GM18870 (cell line): ENCODE results near the gene RSPO4.

Source experiments
- ATAC-seq: cut with Tn5 transposase; IDR thresholded peaks from one replicate; pipeline ENCODE4 v1.9.1; 2021; ENCODE audit warnings: moderate library complexity; ENCODE audit not compliant: unreplicated experiment

The RSPO4 gene

DNA sequence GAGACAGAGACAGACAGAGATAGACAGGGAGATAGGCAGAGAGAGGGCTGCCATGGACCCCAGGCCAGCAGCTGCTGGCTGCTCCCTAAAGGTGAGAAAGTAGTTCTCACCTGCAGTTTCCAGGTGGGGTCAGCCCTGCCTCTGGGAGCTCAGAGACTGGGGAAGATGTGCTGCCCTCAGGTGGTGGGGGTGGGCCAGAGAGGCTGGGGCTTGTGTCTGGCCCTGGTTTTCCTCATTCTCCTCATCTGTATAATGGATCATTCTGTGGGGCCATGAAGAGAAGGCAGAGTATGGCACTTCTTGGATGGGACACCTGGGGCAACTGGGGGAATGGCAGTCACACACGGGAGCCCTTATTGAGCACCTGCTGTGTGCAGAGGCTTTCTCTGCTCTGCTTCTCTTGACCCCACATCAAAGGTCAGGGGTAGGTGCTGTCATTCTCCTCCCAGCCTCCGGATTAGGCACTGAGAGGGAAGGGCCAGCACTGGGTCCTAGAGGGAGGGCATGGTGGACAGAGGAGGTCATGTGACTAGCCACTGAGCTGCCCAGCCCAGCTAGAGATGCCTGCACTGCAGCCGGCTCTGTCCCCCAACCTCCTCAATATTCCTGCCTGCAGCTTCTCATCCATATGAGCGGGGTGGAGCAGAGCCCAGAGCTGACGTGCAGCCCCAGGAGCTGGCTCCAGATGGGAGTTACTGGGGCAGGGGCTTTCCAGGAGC lies 90.1 kb downstream of the RSPO4 start:
- ATAC-seq, result no peak

DNA sequence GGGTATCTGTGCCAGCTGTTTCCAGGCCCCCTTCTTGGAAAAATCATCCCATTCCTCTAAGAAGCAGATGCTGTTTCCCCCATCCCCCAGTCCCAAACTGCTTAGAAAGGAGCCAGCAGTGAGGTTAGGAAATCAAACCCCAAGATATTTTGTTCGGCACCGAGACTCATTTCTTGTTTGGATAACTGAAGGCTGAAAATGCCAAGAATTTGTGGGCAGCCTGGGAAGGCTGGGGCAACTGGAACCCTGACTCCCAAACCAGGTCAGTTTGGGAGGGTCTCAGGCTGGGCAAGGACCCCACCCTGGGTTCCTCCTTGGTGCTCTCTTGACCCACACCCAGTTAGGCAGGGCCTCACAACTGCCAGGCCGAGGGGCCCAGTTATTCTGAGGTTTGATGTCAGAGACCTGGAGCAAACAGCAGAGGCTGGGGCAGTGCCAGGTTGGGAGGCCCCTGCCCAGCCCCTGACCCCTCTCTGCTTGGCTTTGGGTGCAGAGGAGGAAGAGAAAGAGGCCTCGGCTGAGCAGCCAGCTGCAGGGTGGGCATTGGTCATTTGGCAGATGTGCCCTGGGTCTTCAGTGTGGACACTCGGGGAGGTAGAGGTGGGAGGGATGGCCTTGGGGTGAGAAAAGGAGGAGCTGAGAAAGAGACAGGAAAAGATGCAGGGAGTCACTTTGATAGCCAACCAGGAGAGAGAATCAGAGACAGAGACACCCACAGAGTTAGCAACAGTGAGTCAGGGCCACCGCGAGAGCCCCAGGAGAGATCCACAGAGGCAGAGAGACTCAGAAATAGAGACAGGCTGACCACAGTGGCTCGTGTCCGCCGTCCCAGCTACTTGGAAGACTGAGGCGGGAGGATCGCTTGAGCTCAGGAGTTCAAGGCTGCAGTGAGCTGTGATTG lies 91.0 kb downstream of the RSPO4 start:
- ATAC-seq, result no peak

DNA sequence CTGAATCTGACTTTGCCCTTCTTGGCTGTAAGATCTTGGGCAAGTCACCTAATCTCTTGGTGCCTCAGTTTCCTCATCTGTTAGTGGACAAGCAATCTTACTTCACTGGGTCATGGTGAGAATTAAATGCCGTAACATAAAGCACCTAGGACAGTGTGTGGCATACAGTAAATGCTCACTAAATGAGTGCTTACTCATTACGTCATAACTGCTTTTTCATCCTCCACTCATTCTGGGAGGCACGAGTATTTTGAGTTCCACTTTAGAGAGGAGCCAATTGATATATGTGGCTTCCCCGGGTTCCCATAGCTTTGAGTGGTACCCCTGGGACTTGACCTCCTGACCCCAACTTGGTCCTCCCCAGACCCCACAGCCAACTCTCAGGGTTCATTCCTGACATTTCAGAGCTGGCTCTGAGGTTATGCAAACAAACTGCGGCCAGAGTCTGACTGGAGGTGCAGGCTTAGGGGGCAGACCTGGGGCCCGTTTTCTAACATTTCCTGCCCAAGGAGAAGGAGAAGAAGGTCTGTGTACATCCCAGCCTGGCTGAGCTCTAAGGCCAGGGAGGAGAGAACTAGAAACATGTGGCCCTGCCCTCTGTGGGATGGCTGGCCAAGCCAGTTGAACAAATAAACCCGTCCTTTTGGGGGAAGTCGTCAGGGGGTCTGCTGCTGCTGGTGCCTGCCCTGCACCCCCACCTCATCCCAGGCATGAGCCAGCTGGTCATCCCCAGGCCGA lies 91.8 kb downstream of the RSPO4 start:
- ATAC-seq, result no peak

DNA sequence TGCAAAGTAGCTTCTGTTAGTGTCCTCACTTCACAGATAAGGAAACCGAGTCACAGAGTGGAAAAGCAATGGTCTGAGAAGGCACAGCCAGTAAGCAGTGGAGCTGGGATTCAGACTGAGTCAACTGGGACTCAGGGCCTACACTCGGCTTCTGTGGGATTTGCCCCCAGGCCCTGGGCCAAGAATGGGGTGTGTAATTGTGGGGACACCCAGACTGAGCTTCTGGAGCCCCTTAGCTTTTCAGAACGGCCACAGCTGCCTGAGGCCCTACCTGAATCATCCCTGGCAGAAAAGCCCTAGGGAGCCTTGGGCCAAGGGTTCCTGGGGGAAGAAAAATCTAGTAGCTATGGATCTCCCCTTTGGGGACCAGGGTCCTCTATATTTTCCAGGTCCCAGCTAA lies 92.5 kb downstream of the RSPO4 start:
- ATAC-seq, result no peak
